GM18498 (cell line): Measurements from ENCODE around the gene CSF3R.

ENCODE experiments used
- ATAC-seq: cut with Tn5 transposase; IDR thresholded peaks from one replicate; pipeline ENCODE4 v1.9.1; 2021; ENCODE audit warnings: mild to moderate bottlenecking, moderate library complexity; ENCODE audit not compliant: unreplicated experiment

The CSF3R gene

DNA sequence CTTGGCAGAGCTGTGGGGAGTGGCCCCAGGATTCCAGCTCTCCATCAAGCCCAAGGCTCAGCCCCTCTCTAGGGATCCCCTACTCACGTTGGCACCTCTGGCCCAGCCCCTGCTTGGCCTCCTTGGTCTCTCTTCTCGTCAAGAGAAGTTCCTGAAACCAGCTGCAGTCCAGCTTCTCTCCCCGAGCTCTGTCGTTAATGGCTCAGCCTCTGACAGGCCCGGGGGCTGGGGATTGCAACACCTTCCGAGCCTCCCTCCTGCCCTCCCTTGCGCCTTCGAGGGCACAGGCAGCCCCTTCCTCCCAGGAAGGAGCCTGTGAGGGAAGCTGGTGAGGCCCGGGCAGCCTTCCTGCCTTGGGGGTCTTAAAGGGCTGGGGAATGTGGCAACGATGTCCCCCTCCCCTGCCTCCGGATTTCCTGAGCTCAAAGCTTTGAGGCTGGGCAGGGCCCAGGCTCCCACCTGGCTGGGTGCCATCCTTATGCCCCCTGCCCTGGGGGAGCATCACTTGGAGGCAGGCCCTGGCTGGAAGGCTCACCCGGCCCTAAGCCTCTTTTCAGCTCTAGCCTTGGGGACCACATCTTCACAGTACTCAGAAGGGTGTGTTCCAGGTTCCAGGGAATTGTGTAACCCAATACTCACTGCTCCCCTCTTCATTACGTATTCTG, at the start of gene CSF3R:
Gene CSF3R, minus strand, starts transcription at position 190 of the 665 bp plus-strand sequence. CDS start 3,417 bp downstream, outside the sequence.
- no peak for ATAC-seq

DNA sequence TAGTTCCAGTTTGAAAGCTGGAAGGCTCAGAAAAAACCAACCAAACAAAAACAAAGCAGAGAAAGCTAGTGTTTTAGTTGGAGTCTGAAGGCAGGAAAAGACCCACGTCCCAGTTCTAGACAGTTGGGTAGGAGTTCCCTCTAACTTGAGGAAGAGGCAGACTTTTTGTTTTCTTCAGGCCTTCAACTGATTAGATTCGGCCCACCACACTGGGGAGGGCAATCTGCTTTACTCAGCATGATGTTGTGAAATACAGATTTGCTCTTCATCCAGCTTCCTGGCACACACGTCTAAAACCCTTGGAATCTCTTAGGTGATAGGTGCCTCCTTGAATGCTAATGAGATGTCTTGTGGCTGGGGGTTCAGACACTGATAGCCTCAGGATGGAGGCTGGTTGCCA, 49.1 kb upstream of the CSF3R start:
- no peak for ATAC-seq

DNA sequence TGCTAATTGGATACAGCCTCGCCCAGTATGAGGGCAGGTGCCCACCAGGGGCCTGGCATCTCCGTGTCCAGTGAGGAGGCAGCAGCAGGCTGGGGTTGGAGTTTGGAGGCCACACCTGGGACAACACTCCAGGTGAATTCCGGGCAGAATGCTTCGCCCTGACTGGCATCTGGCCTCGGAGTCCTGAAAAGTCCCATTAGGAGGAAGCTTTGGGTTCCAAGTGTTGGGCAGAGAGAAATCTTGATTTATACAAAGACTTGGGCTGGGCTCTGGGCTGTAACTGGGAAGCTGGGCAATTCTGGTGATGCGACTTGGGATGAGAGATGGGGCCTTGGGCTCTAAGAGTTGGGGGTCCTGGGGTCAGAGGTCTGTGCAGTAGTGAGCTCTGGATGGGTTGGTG, 48.1 kb upstream of the CSF3R start:
- no peak for ATAC-seq

DNA sequence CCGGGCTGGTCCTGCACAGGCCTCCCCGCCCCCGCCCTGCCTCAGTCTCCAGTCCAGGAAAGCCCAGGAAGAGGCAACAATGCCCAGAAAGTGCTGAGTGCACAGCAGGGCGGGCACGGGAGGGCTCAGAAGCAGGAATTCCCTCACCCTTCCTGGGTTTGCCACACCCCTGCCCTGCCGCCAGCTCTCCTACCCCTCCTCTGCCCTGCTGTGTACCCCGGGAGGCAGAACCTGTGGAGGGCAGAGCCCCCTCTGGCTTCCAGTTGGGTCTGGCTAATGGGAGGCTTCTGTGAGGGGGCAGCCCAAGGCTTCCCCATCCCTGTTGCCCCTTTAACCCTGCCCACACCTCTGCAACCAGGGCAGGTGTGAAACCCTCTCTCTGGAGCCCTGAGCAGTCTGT, 47.5 kb upstream of the CSF3R start:
- no peak for ATAC-seq

DNA sequence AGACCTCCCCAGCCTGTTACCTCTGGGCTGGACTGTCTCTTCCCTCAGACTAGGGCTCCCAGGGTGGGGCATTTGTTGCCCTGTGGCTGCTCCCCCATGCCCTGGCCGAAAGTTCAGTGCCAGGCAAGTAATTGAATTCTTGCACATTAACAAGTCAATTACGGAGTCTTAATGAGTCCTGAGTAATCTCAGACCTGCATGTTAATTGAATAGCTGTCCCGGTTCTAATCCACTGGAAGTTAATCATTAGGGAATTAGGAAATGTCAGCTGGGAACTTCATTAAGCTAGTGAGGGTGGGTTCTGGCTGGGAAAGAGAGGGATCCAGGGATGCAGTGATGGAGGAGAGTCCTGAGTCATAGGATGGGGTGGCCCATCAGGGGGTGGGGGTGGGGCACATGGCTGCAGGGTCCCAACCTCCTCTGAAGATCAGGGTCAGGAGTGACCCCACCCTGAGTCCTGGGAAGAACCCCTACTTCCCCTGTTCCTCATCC, 47.1 kb upstream of the CSF3R start:
- ATAC-seq, result no peak

DNA sequence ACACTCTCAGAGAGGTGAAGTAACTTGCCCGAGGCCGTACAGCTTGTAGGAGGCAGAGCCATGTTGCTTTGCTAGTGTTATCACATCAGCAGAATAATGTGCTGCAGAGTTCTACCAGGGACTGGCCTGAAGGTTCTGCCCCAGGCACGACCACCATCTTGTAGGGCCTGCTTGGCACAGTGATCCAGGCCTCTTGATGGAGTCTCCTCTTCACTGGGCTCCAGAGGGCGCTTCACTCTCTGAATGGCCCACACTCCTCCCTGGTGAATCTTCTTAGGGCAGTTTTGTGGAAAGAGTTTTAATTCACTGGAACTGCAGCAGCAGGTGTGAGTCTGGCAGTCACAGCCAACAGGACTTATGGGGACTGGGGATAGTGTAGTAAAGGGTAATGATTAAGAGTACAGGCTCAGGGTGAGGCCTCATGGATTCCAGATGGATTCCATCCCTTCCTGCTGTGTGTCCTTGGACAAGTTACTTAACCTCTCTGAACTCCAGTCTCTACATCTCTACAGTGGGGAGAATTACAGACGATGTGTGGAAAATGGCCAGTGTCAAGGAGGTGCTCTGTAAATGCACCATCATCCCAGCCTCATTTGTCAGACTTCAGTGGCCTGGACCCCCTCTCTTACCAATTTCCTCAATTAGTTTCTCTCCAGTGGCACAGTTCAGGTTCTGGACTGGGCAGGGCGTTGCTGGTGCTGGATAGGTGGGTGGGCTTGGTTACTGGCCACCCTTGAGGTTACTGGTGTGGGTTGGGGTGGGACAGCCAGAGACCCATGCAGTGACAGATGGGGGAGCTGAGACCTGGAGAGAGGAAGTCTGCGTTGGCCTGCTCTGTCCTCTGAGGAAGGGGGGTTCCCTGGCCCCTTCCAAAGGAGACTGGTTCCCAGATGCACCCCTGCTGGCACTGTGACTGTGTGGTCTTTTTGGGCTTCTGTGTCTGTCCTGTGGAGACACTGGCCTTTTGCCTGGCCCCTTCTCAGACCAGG, 45.9 kb upstream of the CSF3R start:
- ATAC-seq, result no peak

DNA sequence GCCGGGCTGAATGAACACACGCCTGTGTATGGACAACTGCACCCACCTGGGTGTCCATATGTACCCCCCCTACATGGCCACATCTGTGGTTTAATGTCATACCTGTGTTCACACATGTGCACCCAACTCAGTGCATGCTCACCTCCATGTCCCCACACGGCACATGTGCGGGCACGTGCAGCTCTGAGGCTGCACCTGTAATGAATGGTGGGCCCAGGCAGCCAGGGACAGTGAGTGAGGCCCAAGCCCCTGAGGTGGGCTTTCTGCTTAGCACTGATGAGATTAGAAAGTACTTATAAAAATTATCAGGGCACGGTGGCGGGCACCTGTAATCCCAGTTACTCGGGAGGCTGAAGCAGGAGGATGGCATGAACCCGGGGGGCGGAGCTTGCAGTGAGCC, 42.5 kb upstream of the CSF3R start:
- no peak for ATAC-seq

DNA sequence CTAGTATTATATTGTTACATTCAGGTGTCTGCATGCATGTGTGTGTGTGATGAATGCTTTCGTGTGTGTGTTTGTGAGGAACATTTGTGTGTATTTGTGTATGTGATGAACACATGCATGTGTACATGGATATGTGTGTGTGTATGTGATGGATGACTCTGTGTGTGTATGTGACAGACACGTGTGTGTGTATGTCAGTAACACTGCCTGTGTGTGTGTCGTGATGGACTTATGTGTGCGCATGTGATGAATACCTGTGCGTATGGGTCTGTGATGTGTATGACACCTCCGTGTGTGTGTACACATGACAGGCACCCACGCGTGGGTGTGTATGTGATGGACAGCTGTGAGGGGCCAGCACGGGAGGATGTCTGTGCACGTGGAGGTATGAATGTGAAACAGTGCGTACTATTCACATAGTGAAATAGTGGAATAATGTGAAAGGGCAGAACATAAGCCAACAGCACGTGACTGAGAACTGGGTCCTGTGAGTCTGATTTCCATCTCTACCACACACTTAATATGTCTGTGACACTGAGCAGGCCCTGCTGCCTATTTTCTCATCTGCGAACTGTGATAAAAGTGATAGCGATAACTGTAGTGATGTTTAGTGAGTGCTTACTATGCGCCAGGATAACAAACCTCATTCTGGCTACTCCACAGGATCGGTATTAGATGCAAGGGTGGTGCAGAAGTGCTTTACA, 41.8 kb upstream of the CSF3R start:
- no peak for ATAC-seq

DNA sequence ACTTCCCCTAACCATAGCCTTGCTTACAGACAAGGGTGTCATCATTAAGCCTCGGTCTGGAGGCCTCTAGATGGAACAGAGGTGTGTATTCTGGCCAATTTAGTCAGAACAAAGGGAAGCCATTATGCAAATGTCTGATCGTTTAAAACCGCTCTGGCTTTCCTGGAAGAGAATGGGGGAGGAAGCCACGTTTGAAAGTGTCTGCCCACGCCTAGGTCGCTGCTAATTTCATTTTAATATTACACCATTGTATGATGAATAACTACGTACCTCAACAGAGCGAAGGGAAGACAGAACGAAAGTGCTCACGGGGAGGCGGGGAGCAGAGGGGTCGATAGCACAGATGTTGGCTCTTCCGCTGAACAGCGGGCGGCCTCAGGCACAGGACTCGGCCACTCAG, 41.1 kb upstream of the CSF3R start:
- no peak for ATAC-seq

DNA sequence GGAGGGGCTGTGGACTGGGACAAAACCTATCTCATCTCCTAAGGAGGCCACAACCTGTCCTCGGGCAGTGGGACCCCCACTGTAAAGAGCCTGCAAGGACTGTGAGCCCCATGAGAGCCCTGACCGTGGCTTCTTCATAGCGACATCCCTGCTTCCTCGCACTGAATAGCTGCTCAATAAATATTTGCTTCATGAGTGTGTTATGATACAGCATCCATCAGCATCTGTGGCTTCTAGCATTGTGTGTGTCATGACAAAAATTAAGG, 40.5 kb upstream of the CSF3R start:
- ATAC-seq, result no peak

DNA sequence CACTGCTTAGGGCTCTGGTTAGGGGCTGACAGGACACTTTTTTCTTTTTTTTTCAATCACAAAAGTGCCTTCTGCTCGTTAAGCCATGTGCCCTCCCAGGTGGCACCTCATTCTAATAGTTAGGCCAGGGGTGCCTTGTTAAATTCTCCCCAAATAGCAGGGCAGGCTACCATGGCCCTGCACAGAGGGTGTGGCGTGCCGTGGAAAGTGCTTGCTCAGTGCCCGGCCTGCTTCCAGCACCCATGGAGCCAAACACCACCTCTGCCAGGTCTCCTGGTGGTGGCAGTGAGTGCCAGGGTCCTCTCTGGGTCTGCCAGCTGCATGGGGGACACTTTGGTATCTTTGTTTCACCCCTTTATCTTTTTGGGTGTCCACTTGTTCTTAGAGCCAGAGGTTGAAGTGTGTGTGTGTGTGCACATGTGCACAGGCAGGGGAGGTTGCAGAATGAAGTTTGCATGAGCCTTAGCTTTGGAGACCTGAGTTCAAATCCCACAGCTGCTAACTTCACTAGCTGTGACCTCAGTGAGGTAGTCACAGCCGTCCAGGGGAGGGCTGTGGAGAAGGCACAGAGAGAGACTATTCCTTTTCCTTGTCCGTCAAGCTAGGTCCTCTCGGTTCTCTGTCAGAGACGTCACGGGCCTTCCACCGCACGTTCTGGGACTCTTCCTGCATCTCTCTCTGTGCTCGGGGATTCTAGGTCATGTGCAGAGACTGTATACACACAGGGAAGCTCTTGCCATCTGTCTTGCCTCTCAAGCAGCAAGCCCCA, 39.9 kb upstream of the CSF3R start:
- ATAC-seq, result no peak

DNA sequence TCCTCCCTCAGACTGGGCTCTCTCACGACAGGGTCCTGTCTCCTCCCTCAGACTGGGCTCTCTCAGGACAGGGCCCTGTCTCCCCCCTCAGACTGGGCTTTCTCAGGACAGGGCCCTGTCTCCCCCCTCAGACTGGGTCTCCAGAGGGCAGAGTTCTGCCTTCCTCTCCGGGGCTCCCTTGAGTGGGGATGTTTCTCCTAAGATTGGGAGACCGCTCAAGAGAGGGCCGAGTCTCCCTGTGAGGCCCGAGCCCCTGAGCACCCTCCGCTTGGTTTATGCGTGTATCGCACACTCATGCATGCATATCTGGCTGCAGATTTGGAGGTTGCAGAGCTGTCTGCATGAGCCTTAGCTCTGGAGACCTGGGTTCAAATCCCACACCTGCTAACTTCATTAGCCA, 39.3 kb upstream of the CSF3R start:
- no peak for ATAC-seq

DNA sequence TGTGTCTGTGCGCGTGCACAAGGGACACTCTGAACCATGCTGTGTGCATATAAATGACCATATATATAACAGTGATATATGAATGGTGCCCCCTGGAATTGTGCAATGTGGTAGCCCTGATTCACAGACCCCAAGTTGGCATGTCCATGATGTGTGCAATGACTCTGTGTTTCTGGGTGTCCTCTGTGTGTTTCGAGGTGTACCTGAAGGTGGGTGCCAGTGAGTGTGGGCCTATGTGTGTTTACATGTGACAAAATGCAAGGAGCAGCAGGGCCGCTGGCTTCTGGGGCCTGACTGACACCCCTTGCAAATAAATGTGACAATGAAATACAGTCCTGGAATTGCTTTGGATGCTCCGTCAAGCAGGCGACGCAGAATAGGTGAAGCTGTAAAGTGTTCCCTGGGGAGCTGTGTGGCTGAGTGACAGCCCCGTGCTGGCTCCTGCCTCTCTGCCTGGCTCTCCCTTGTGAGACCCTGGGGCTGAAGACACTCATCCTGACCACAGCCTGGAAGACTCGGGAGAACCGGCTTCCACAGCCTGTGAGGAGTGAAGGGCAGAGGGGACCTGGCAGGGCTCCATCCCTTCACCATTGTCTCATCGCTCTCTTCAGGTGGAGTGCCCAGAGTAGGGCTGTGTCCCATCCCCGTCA, 38.2 kb upstream of the CSF3R start:
- ATAC-seq, result no peak

DNA sequence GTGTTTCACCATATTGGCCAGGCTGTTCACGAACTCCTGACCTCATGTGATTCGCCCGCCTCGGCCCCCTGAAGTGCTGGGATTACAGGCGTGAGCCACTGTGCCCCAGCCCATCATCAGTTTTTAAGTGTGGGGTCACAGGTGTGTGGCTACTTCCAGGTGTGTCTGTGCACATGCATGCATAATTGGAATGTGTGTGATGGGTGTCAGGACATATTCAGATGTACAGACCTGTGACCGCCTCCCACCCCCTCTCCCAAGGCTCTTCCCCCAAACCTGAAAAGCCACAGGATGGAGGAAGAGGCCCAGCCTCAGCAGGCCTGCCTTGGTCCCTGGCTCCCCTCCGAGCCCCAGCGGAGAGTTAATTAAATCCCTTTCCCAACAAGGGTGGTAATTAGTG, 37.3 kb upstream of the CSF3R start:
- no peak for ATAC-seq

DNA sequence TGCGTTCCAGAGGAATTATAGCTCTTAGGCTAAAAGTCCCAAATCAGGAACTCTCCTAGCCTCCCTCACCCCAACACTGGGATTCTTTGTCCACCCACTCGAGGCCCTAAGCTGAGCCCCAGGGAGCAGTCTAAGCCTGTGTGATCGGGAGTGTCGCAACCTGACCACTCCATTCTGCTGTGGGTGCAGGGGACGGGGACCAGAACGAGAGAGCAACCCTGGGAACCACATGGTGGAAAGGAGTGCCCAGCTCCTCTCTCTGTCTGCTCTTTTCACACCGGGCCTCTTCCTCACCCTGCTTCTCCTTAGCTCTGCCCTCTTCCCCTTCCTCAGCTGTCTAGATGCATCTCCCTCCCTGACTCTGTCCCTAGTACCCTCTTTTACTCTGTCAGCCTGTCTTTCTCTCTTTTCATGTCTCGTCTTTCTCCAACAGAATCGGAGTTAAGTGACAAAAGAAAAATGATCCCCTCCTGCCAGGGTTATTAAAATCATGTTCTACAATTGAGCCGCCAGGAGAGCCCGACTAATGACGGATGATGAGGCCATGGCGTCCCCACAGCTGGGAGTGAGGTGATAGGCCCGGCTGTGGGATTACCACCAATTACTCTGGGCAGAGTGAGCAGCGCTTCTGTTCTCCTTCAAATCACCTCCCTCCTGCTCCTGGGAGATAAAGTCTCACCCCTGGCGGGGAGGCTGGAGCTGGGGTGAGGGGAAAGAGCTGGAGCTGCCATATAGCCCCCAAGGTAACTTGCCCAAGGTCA, 34.5 kb upstream of the CSF3R start:
- ATAC-seq, result no peak

DNA sequence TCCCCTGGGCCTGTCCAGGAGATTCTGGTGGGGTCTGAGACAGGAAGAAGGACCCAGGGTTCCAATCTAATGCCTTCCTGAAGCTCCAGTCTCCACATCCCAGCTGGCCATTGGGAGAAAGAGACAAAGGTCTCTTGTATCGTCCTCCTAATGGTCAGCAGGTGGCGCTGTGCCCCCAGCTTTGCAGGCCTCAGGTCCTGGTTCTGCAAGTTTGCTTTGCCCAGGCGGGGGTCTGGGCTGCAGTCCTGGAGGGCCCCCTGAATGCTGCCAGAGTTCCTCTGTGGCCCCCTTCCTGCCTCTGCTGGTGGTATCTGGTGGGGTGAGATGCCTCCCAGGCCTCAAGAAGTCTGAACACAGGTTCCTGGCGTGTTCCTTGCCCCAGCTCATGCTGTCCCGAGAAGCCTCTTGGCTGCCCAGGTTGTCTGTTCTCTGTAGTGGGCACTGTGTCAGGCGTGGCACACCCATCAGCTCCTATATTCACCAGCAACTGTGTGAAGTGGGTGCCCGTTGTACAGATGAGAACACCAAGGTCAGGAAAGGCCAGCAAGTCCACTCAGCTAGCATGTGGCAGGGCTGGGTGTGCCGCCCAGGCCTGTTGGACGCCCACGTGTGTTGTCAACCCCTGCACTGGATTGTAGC, 33.8 kb upstream of the CSF3R start:
- ATAC-seq, result no peak

DNA sequence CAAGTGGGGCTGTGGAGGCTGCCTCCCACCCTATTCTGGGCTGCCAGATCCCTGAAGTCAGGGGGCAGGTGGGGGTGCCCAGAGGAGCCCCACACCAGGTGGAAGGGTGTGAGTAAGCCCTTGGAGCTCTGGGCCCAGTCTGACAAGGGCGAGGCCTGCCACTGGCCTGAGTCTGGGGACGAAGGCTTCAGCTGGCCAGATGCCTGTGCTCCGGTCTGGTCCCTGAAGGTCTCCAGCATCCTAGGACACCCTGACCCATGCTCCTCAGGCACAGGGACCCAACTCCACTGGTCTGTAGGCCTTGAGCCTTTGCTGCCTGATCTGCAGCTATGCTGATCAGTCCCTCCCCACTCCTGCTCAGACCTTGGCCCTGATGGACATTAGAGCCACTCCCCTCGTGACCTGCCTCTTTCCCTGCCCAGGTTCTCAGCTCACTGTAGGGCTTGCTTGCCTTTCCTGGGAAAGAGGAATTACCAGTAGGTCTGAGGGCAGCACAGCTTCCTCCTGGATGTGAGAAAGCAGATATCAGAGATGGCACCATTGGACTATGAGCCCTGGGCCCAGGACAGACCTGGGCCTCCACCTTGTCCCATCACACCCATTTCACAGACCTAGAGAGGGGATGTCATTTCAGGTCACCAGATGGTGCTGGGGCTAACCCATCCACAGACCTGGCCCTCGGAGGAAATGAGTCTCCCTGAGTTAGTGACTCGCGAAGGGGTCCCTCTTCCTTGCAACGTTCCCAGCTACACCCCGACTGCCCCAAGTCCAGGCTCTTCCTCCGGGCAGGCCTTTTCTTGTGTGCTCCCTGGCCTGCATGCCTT, 32.8 kb upstream of the CSF3R start:
- ATAC-seq, result no peak

DNA sequence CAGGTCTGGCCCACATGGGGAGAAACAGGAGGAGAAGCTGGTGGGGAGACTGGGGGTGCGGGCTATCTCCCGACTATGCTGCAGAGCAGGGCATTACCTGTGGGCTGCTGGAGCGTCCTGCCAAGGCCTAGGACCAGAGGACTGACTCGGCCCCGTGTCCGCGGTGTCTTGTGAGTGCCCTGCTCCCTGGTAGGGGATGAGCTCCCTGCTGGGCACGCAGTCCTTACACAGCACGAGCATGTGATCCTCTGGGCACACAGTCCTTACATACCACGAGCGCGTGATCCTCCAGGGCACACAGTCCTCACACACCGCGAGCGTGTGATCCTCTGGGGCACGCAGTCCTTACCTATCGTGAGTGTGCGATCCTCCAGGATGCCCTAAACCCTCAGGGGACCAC, 31.8 kb upstream of the CSF3R start:
- no peak for ATAC-seq
